Fibroblast of the aortic adventitia (primary cell): ENCODE data around the gene TOP3A. TPM values are rescaled to one million over a fixed set of nuclear protein-coding genes. Genes with fewer than 3 reads are reported as not detected.
A peak's percentile ranks its signal among the peaks of the same experiment; 100 is the strongest.

Experiments
- DNase-seq: peaks from one replicate; pipeline ENCODE4 v3.0.0-alpha.2; 2010; ENCODE audit warnings: low read depth
- H3K4me3 ChIP-seq: 2 replicates; pipeline ENCODE4 v1.5.1; 2011; ENCODE audit warnings: low read depth, mild to moderate bottlenecking, control low read depth, low read length, moderate library complexity
- CTCF ChIP-seq: IDR thresholded peaks from 2 replicates; pipeline ENCODE4 v1.5.1; 2011; ENCODE audit warnings: mild to moderate bottlenecking, low read length, control low read depth, inconsistent platforms; ENCODE audit not compliant: insufficient read depth
- total RNA-seq: library from RNA; depleted of rRNA; stranded (reverse); fragments of >200 nt; gene quantifications from 2 replicates; pipeline ENCODE4 v1.2.3, GENCODE V29; 2012; ENCODE audit warnings: low replicate concordance

The TOP3A gene
- total RNA-seq, 1 donor, result 50.0 TPM

GRCh38 chr17:18225121-18225641 is 89.6 kb downstream of the TOP3A start, which contains the start of gene LLGL1:
Gene LLGL1, plus strand, starts transcription at chr17:18225635. Its CDS starts 48 bp downstream, at chr17:18225683.
- TF ChIP-seq CTCF, result no peak
- DNase-seq, result peak; percentile 90
- H3K4me3 ChIP-seq, result peak within 1 kb of the TSS; percentile 94

GRCh38 chr17:18224387-18225120 is 90.2 kb downstream of the TOP3A start:
- peak; percentile 35 for DNase-seq
- H3K4me3 ChIP-seq, result peak overlapping the region; percentile 56
- no peak for TF ChIP-seq CTCF

- no peak for TF ChIP-seq CTCF
- no peak for DNase-seq
- no peak overlapping the region for H3K4me3 ChIP-seq
Measured at GRCh38 chr17:18224053-18224386, 90.8 kb downstream of the TOP3A start.

Other genes starting within 250 kb of the TOP3A start
- gene DRG2, start 227.0 kb downstream of the TOP3A start, total RNA-seq, result 7.4 and 25.3 TPM in 2 replicates
- gene MYO15A, start 206.2 kb downstream of the TOP3A start, total RNA-seq, result 0.45 and 1.6 TPM in 2 replicates
- gene ALKBH5, start 131.2 kb downstream of the TOP3A start, total RNA-seq, result 73.3 and 108 TPM in 2 replicates
- gene LLGL1, start 89.4 kb downstream of the TOP3A start, total RNA-seq, result 23.3 and 40.7 TPM in 2 replicates
- gene FLII, start 56.3 kb downstream of the TOP3A start, total RNA-seq, result 214 and 305 TPM in 2 replicates
- 13.2 and 27.6 TPM in 2 replicates for gene MIEF2, start 54.3 kb downstream of the TOP3A start, total RNA-seq
- gene SMCR8, start 299 bp upstream of the TOP3A start, total RNA-seq, result 9.2 and 17.3 TPM in 2 replicates
- gene SHMT1, start 48.6 kb upstream of the TOP3A start, total RNA-seq, result 7.0 and 20.3 TPM in 2 replicates
- not detected in 2 replicates for gene EVPLL, start 62.8 kb upstream of the TOP3A start, total RNA-seq
- gene LGALS9C, start 161.8 kb upstream of the TOP3A start, total RNA-seq, result not detected in 2 replicates